OCI-LY3 (cell line): ENCODE data around the gene CNTFR.

ENCODE experiments used
- H2AFZ ChIP-seq: fragments of 200-600, 300-600 bp; shearing (Covaris generic); 2 replicates; pipeline ENCODE4 v1.6.0; 2014; ENCODE audit warnings: antibody characterized with exemption, low read depth, low read length
- H3K27ac ChIP-seq: fragments of 200-600, 300-600 bp; sonication (generic); 2 replicates; pipeline ENCODE4 v1.5.1; 2014; ENCODE audit warnings: mild to moderate bottlenecking, low read length, moderate library complexity, mixed read lengths
- H3K27me3 ChIP-seq: fragments of 200-600, 300-600 bp; sonication (generic); 2 replicates; pipeline ENCODE4 v1.6.1; 2014; ENCODE audit warnings: low read depth, low read length, mixed read lengths
- H3K36me3 ChIP-seq: fragments of 200-600, 300-600 bp; sonication (generic); replicated peaks from 2 replicates; pipeline ENCODE3; 2014; ENCODE audit warnings: low read depth, low read length, mixed read lengths
- H3K4me1 ChIP-seq: fragments of 300-600, 200-600 bp; sonication (generic); 2 replicates; pipeline ENCODE4 v1.6.1; 2014; ENCODE audit warnings: low read length, mixed read lengths
- H3K4me2 ChIP-seq: fragments of 200-600, 300-600 bp; sonication (generic); 2 replicates; pipeline ENCODE4 v1.6.1; 2014; ENCODE audit warnings: low read length, mixed read lengths
- H3K4me3 ChIP-seq: fragments of 300-600, 200-600 bp; sonication (generic); 2 replicates; pipeline ENCODE4 v1.5.1; 2014; ENCODE audit warnings: antibody characterized with exemption, mild to moderate bottlenecking, low read length, moderate library complexity
- H3K79me2 ChIP-seq: fragments of 300-600, 200-600 bp; shearing (Covaris generic); 2 replicates; pipeline ENCODE4 v1.6.1; 2014; ENCODE audit warnings: mild to moderate bottlenecking, low read length, mixed read lengths
- H3K9ac ChIP-seq: fragments of 300-600, 200-600 bp; shearing (Covaris generic); 2 replicates; pipeline ENCODE4 v1.6.0; 2014; ENCODE audit warnings: mild to moderate bottlenecking, low read length, moderate library complexity
- H3K9me3 ChIP-seq: fragments of 200-600, 300-600 bp; shearing (Covaris generic); 2 replicates; pipeline ENCODE4 v1.6.1; 2014; ENCODE audit warnings: low read length, mixed read lengths; ENCODE audit not compliant: insufficient read depth
- H4K20me1 ChIP-seq: fragments of 200-600, 300-600 bp; sonication (generic); 2 replicates; pipeline ENCODE4 v1.6.1; 2016; ENCODE audit warnings: low read length, mixed read lengths; ENCODE audit not compliant: insufficient read depth
- EZH2phosphoT487 ChIP-seq: fragments of 200-600 bp; shearing (Covaris generic); IDR thresholded peaks from 2 replicates; pipeline ENCODE4 v1.6.1; 2018; ENCODE audit warnings: antibody characterized with exemption, mixed run types, low read depth
- TF ChIP-seq, protein P1 (sequence below): fragments of 200-600, 300-600 bp; sonication (generic); IDR thresholded peaks from 2 replicates; pipeline ENCODE4 v1.5.1; 2014; ENCODE audit warnings: antibody characterized with exemption, low read length, low read depth

The CNTFR gene

GRCh38 chr9:34566322-34566721 is 23.2 kb downstream of the CNTFR start:
- peaks cover 45% of the 10 kb centered on the region for H3K4me1 ChIP-seq
- no peak overlapping the region for H3K4me2 ChIP-seq
- H3K36me3 ChIP-seq, result no peaks in the 10 kb centered on the region
- H2AFZ ChIP-seq, result no peak overlapping the region
- no peak overlapping the region for H3K4me3 ChIP-seq
- no peaks in the 10 kb centered on the region for H3K27me3 ChIP-seq
- no peaks in the 10 kb centered on the region for H4K20me1 ChIP-seq
- H3K9ac ChIP-seq, result no peak overlapping the region
- H3K79me2 ChIP-seq, result no peaks in the 10 kb centered on the region
- H3K27ac ChIP-seq, result no peak overlapping the region
- H3K9me3 ChIP-seq, result no peaks in the 10 kb centered on the region
- TF ChIP-seq, protein P1, sequence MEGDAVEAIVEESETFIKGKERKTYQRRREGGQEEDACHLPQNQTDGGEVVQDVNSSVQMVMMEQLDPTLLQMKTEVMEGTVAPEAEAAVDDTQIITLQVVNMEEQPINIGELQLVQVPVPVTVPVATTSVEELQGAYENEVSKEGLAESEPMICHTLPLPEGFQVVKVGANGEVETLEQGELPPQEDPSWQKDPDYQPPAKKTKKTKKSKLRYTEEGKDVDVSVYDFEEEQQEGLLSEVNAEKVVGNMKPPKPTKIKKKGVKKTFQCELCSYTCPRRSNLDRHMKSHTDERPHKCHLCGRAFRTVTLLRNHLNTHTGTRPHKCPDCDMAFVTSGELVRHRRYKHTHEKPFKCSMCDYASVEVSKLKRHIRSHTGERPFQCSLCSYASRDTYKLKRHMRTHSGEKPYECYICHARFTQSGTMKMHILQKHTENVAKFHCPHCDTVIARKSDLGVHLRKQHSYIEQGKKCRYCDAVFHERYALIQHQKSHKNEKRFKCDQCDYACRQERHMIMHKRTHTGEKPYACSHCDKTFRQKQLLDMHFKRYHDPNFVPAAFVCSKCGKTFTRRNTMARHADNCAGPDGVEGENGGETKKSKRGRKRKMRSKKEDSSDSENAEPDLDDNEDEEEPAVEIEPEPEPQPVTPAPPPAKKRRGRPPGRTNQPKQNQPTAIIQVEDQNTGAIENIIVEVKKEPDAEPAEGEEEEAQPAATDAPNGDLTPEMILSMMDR, result no peak
- no peak for TF ChIP-seq EZH2phosphoT487

GRCh38 chr9:34565856-34566255 is 23.7 kb downstream of the CNTFR start:
- no peak overlapping the region for H3K9ac ChIP-seq
- no peak for TF ChIP-seq EZH2phosphoT487
- TF ChIP-seq, protein P1, result no peak
- no peak overlapping the region for H3K27ac ChIP-seq
- no peaks in the 10 kb centered on the region for H3K27me3 ChIP-seq
- no peak overlapping the region for H2AFZ ChIP-seq
- no peaks in the 10 kb centered on the region for H3K9me3 ChIP-seq
- H4K20me1 ChIP-seq, result no peaks in the 10 kb centered on the region
- H3K79me2 ChIP-seq, result no peaks in the 10 kb centered on the region
- no peak overlapping the region for H3K4me3 ChIP-seq
- peaks cover 40% of the 10 kb centered on the region for H3K4me1 ChIP-seq
- H3K36me3 ChIP-seq, result no peaks in the 10 kb centered on the region
- H3K4me2 ChIP-seq, result no peak overlapping the region

- Histone ChIP-seq H3K27ac (no peak overlapping the region), H2AFZ (no peak overlapping the region), H3K9me3 (no peaks in the 10 kb centered on the region), H3K27me3 (no peaks in the 10 kb centered on the region), H4K20me1 (no peaks in the 10 kb centered on the region), H3K79me2 (no peaks in the 10 kb centered on the region), H3K4me1 (peaks cover 28% of the 10 kb centered on the region; the same call in 1 of the 2 replicates), H3K9ac (no peak overlapping the region), H3K4me2 (no peak overlapping the region), H3K4me3 (no peak overlapping the region), H3K36me3 (no peaks in the 10 kb centered on the region)
- no peak for TF ChIP-seq EZH2phosphoT487
- TF ChIP-seq, protein P1, result no peak
These were observed 24.9 kb downstream of the CNTFR start for GRCh38 chr9:34564617-34565016.

GRCh38 chr9:34563262-34563661 is 26.3 kb downstream of the CNTFR start:
- H3K79me2 ChIP-seq, result no peaks in the 10 kb centered on the region
- no peak overlapping the region for H3K27ac ChIP-seq
- no peaks in the 10 kb centered on the region for H3K27me3 ChIP-seq
- no peak overlapping the region for H2AFZ ChIP-seq
- no peaks in the 10 kb centered on the region for H4K20me1 ChIP-seq
- H3K4me1 ChIP-seq, result peaks cover 15% of the 10 kb centered on the region; the same call in 1 of the 2 replicates
- H3K36me3 ChIP-seq, result no peaks in the 10 kb centered on the region
- H3K4me2 ChIP-seq, result no peak overlapping the region
- no peak overlapping the region for H3K9ac ChIP-seq
- no peaks in the 10 kb centered on the region for H3K9me3 ChIP-seq
- TF ChIP-seq, protein P1, result no peak
- H3K4me3 ChIP-seq, result no peak overlapping the region
